K562 (cell line): ENCODE data around the gene NT5E. TPM values are rescaled to one million over a fixed set of nuclear protein-coding genes. Genes with fewer than 3 reads are reported as not detected.

Experiments
- HIVEP1 ChIP-seq: fragments of 250-450 bp; sonication (Bioruptor Pico); IDR thresholded peaks from 2 replicates; pipeline ENCODE4 v1.4.0; 2020; ENCODE audit warnings: mild to moderate bottlenecking
- MED1 ChIP-seq: sonication (generic); formaldehyde crosslinking; IDR thresholded peaks from 2 replicates; pipeline ENCODE4 v1.8.1; 2023; ENCODE audit warnings: missing genetic modification reagents, borderline replicate concordance
- NR2C1 ChIP-seq, 2 experiments: fragments of 450-650 bp; IDR thresholded peaks; 2 replicates each; pipeline ENCODE4 v1.6.1; 2017; ENCODE audit warnings: mild to moderate bottlenecking in 2 of 2, antibody characterized with exemption in 1 of 2, inconsistent platforms in 1 of 2, missing compliant biosample characterization in 1 of 2, missing genetic modification characterization in 1 of 2
- PREB ChIP-seq: sonication (generic); formaldehyde crosslinking; IDR thresholded peaks from 2 replicates; pipeline ENCODE4 v1.8.1; 2023; ENCODE audit warnings: mild to moderate bottlenecking, missing genetic modification reagents
- RB1 ChIP-seq: fragments of 450-650 bp; IDR thresholded peaks from 2 replicates; pipeline ENCODE4 v1.6.1; 2017; ENCODE audit warnings: low read depth, mild to moderate bottlenecking
- RCOR1 ChIP-seq, 2 experiments: IDR thresholded peaks; 2 replicates each; pipeline ENCODE4 v1.6.1; 2012; ENCODE audit warnings: low read depth in 2 of 2, low read length in 2 of 2, borderline replicate concordance in 1 of 2, improper control_type of control experiment in 1 of 2
- SETDB1 ChIP-seq: IDR thresholded peaks from one replicate; pipeline ENCODE4 v1.6.1; 2012; ENCODE audit warnings: low read length, control low read depth, inconsistent platforms
- TCF3 ChIP-seq: sonication (generic); formaldehyde crosslinking; IDR thresholded peaks from 2 replicates; pipeline ENCODE4 v1.4.0; 2020; ENCODE audit warnings: mild to moderate bottlenecking, missing genetic modification reagents
- ZNF444 ChIP-seq: fragments of 250-450 bp; sonication (Bioruptor Pico); IDR thresholded peaks from 2 replicates; pipeline ENCODE4 v1.4.0; 2020; ENCODE audit warnings: mild to moderate bottlenecking, moderate library complexity
- ZNF518B ChIP-seq: fragments of 250-450 bp; sonication (Bioruptor Pico); IDR thresholded peaks from 2 replicates; pipeline ENCODE4 v1.5.0; 2021; ENCODE audit warnings: mild to moderate bottlenecking, moderate library complexity
- ZNF707 ChIP-seq: fragments of 250-450 bp; sonication (Bioruptor Pico); conservative IDR thresholded peaks from 2 replicates; pipeline ENCODE4 v1.8.0; 2022; ENCODE audit warnings: inconsistent platforms, mild to moderate bottlenecking, moderate library complexity
- polyA plus RNA-seq, 8 experiments: library from polyadenylated mRNA; depleted of rRNA in 4 of 8; stranded (reverse) in 5 of 8; unstranded in 3 of 8; fragments of >200 nt; fragmentation: Nextera tagmentation in 2 of 8; fragmentation: Illumina TruSeq in 1 of 8; extraction: Ambion mirVana in 2 of 8; extraction: Trizol in 1 of 8; gene quantifications; 2 replicates each; pipeline versions ENCODE4 v1.2.1 to v1.2.3, GENCODE V29; 2011 to 2014; ENCODE audit warnings: inconsistent platforms in 1 of 8, missing spikeins in 1 of 8
- total RNA-seq, 7 experiments: library from RNA; depleted of rRNA in 6 of 7; stranded (reverse); fragments of >200 nt in 6 of 7; fragmentation: Illumina TruSeq in 2 of 7; extraction: Trizol in 2 of 7; gene quantifications; 2 replicates each; pipeline versions ENCODE4 v1.2.1 to v1.2.3, GENCODE V29; 2011 to 2021; ENCODE audit warnings: low replicate concordance in 1 of 7
- TF ChIP-seq, protein P1 (sequence below), 2 experiments: fragments of 450-650 bp in 1 of 2; sonication (generic) in 1 of 2; formaldehyde crosslinking in 1 of 2; IDR thresholded peaks; 2 replicates each; pipeline versions ENCODE4 v1.7.1 to v1.9.0; 2016 to 2022; ENCODE audit warnings: inconsistent platforms in 1 of 2, mild to moderate bottlenecking in 1 of 2, missing genetic modification reagents in 1 of 2

Gene NT5E
- total and polyA plus RNA-seq, 9 of the 15 experiments (the other 6 are each of a cell fraction or from before 2014, with no cell fraction given): 0.01 to 0.13 TPM; not detected in 7

GRCh38 chr6:85482905-85483700 is 33.2 kb downstream of the NT5E start (continued):
- TF ChIP-seq, protein P1, sequence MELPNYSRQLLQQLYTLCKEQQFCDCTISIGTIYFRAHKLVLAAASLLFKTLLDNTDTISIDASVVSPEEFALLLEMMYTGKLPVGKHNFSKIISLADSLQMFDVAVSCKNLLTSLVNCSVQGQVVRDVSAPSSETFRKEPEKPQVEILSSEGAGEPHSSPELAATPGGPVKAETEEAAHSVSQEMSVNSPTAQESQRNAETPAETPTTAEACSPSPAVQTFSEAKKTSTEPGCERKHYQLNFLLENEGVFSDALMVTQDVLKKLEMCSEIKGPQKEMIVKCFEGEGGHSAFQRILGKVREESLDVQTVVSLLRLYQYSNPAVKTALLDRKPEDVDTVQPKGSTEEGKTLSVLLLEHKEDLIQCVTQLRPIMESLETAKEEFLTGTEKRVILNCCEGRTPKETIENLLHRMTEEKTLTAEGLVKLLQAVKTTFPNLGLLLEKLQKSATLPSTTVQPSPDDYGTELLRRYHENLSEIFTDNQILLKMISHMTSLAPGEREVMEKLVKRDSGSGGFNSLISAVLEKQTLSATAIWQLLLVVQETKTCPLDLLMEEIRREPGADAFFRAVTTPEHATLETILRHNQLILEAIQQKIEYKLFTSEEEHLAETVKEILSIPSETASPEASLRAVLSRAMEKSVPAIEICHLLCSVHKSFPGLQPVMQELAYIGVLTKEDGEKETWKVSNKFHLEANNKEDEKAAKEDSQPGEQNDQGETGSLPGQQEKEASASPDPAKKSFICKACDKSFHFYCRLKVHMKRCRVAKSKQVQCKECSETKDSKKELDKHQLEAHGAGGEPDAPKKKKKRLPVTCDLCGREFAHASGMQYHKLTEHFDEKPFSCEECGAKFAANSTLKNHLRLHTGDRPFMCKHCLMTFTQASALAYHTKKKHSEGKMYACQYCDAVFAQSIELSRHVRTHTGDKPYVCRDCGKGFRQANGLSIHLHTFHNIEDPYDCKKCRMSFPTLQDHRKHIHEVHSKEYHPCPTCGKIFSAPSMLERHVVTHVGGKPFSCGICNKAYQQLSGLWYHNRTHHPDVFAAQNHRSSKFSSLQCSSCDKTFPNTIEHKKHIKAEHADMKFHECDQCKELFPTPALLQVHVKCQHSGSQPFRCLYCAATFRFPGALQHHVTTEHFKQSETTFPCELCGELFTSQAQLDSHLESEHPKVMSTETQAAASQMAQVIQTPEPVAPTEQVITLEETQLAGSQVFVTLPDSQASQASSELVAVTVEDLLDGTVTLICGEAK (IDR thresholded peaks at IDR 0.05): no peak
- TF ChIP-seq, protein P1 (CRISPR knock-in tag; IDR thresholded peaks at IDR 0.05): no peak
- no peak for TF ChIP-seq HIVEP1 (CRISPR knock-in tag)
- TF ChIP-seq ZNF518B (CRISPR knock-in tag): no peak
- TF ChIP-seq ZNF444 (CRISPR knock-in tag): no peak
- TF ChIP-seq NR2C1 (IDR thresholded peaks at IDR 0.05): no peak
- no peak for TF ChIP-seq NR2C1 (tag; IDR thresholded peaks at IDR 0.05)
- no peak for TF ChIP-seq MED1 (CRISPR knock-in tag)
- no peak for TF ChIP-seq ZNF707
- TF ChIP-seq RCOR1 (IDR thresholded peaks at IDR 0.05; ENCODE audit: borderline replicate concordance in 1 of 2, low read depth in 2 of 2, low read length in 2 of 2): peak in 1 of 2 experiments; percentile 39; a peak in 1 of 4 replicates
- no peak for TF ChIP-seq SETDB1
- peak; percentile 37; the same call in 1 of the 2 replicates for TF ChIP-seq RB1
- TF ChIP-seq PREB (CRISPR knock-in tag): no peak
- no peak for TF ChIP-seq TCF3 (CRISPR knock-in tag)
